Endothelial cell of umbilical vein (primary cell): ENCODE measurements around the gene ZNF428. TPM values are rescaled to one million over a fixed set of nuclear protein-coding genes. Genes with fewer than 3 reads are reported as not detected.

Experiments
- BruUV-seq: library from RNA; stranded (reverse); fragments of 400-500 nt; replicated peaks from 2 replicates; lab custom pipeline; 2021; lab: Mats Ljungman, UMichigan
- CTCF ChIA-PET: fragments of 300-600, 350-600 bp; sonication (Branson Sonifier 250); formaldehyde crosslinking; loops from one replicate; lab custom pipeline; 2021; ENCODE audit warnings: antibody characterized with exemption, inconsistent platforms; lab: Charles Lee
- POLR2A ChIA-PET: fragments of 300-600, 350-600 bp; sonication (Branson Sonifier 250); formaldehyde crosslinking; loops from one replicate; lab custom pipeline; 2021; ENCODE audit warnings: antibody characterized with exemption, inconsistent platforms; lab: Charles Lee
- DNase-seq: peaks from one replicate; pipeline ENCODE4 v3.0.0-alpha.2; 2011; ENCODE audit warnings: low read depth, low spot score
- FAIRE-seq: peaks from 2 replicates; lab custom pipeline; 2011; peaks lifted over from hg19 to GRCh38; lab: Jason Lieb, UNC
- H2AFZ ChIP-seq: 2 replicates; pipeline ENCODE4 v1.6.0; 2012; ENCODE audit warnings: low read depth, low read length, control low read depth, inconsistent platforms
- H3K27ac ChIP-seq: 2 replicates; pipeline ENCODE4 v1.5.1; 2011; ENCODE audit warnings: low read depth, mild to moderate bottlenecking, control low read depth, low read length, moderate library complexity; ENCODE audit not compliant: insufficient read depth
- H3K27me3 ChIP-seq, 2 experiments: 2 replicates each; pipeline versions ENCODE4 v1.6.0 to v1.6.1; 2011; ENCODE audit warnings: low read length in 2 of 2, mixed read lengths in 1 of 2; ENCODE audit not compliant: control insufficient read depth in 2 of 2, insufficient read depth in 2 of 2
- H3K36me3 ChIP-seq, 2 experiments: 2 replicates in 1 of 2; 3 replicates in 1 of 2; pipeline ENCODE4 v1.5.1; 2011; ENCODE audit warnings: low read length in 2 of 2, mild to moderate bottlenecking in 1 of 2, moderate library complexity in 1 of 2; ENCODE audit not compliant: control insufficient read depth in 2 of 2, insufficient read depth in 2 of 2; ENCODE audit errors: extremely low read depth in 1 of 2
- H3K4me1 ChIP-seq: 3 replicates; pipeline ENCODE4 v1.5.1; 2011; ENCODE audit warnings: mild to moderate bottlenecking, low read length; ENCODE audit not compliant: control insufficient read depth, insufficient read depth; ENCODE audit errors: extremely low read depth
- H3K4me2 ChIP-seq: 2 replicates; pipeline ENCODE4 v1.6.1; 2011; ENCODE audit warnings: low read length, control low read depth, mixed read lengths; ENCODE audit not compliant: insufficient read depth
- H3K4me3 ChIP-seq, 3 experiments: fragments of 200-600 bp in 1 of 3; sonication (generic), shearing (Covaris generic) in 1 of 3; replicated peaks in 1 of 3; 2 replicates each; pipeline ENCODE4 v1.5.1; 2011 to 2016; ENCODE audit warnings: control low read depth in 3 of 3, low read length in 3 of 3, mild to moderate bottlenecking in 2 of 3, inconsistent platforms in 1 of 3, low read depth in 1 of 3, moderate library complexity in 1 of 3; ENCODE audit not compliant: insufficient read depth in 1 of 3
- H3K79me2 ChIP-seq: 2 replicates; pipeline ENCODE4 v1.6.0; 2012; ENCODE audit warnings: low read length, inconsistent platforms; ENCODE audit not compliant: control insufficient read depth, insufficient read depth
- H3K9ac ChIP-seq: replicated peaks from 2 replicates; pipeline ENCODE3; 2011; ENCODE audit warnings: low read length, control low read depth; ENCODE audit not compliant: insufficient read depth; ENCODE audit errors: extremely low read depth
- H3K9me1 ChIP-seq: replicated peaks from 3 replicates; pipeline ENCODE4 v1.6.0; 2011; ENCODE audit warnings: mild to moderate bottlenecking, low read length; ENCODE audit not compliant: control insufficient read depth, insufficient read depth; ENCODE audit errors: extremely low read depth
- H3K9me3 ChIP-seq: replicated peaks from 2 replicates; pipeline ENCODE4 v1.5.1; 2012; ENCODE audit warnings: low read length, inconsistent platforms; ENCODE audit not compliant: control insufficient read depth, insufficient read depth
- H4K20me1 ChIP-seq: replicated peaks from 2 replicates; pipeline ENCODE3; 2011; ENCODE audit warnings: mild to moderate bottlenecking, low read length; ENCODE audit not compliant: control insufficient read depth, insufficient read depth; ENCODE audit errors: extremely low read depth
- dilution Hi-C: fragments of 300-500 bp; cut with MboI; formaldehyde crosslinking; loops from one replicate; pipeline ENCODE4 v1.15.0; 2019; ENCODE audit warnings: low sequenced_read_pairs; ENCODE audit not compliant: extremely low pct_ligation_motif_present
- intact Hi-C: fragments of 100-400 bp; cut with micrococcal nuclease; formaldehyde crosslinking; loops from one replicate; pipeline ENCODE4 v1.10.0; 2022
- polyA plus RNA-seq, 4 experiments: library from polyadenylated mRNA; depleted of rRNA in 3 of 4; stranded (reverse) in 3 of 4; unstranded in 1 of 4; fragments of >200 nt; gene quantifications; 2 replicates each; pipeline versions ENCODE4 v1.2.1 to v1.2.3, GENCODE V29; 2011 to 2012; ENCODE audit warnings: missing spikeins in 1 of 4
- total RNA-seq: library from RNA; stranded (reverse); gene quantifications from 2 replicates; pipeline ENCODE4 v1.2.3, GENCODE V29; 2021
- TF ChIP-seq, protein P1 (sequence below), 2 donors: IDR thresholded peaks; 1 replicate in 1 of 2; 2 replicates in 1 of 2; pipeline ENCODE4 v1.5.1; 2011; ENCODE audit warnings: low read length in 2 of 2, mild to moderate bottlenecking in 2 of 2, moderate library complexity in 2 of 2, control low read depth in 1 of 2, inconsistent platforms in 1 of 2, low read depth in 1 of 2; ENCODE audit not compliant: insufficient read depth in 1 of 2; ENCODE audit errors: extremely low read depth in 1 of 2
- TF ChIP-seq, protein P2 (sequence below): IDR thresholded peaks from 2 replicates; pipeline ENCODE4 v1.6.1; 2011; ENCODE audit not compliant: insufficient read depth, insufficient read length

The ZNF428 gene
- total and polyA plus RNA-seq, 2 donors (not counting 3 experiments of a cell fraction or from before 2014, with no cell fraction given): 29.2 to 56.2 TPM

DNA sequence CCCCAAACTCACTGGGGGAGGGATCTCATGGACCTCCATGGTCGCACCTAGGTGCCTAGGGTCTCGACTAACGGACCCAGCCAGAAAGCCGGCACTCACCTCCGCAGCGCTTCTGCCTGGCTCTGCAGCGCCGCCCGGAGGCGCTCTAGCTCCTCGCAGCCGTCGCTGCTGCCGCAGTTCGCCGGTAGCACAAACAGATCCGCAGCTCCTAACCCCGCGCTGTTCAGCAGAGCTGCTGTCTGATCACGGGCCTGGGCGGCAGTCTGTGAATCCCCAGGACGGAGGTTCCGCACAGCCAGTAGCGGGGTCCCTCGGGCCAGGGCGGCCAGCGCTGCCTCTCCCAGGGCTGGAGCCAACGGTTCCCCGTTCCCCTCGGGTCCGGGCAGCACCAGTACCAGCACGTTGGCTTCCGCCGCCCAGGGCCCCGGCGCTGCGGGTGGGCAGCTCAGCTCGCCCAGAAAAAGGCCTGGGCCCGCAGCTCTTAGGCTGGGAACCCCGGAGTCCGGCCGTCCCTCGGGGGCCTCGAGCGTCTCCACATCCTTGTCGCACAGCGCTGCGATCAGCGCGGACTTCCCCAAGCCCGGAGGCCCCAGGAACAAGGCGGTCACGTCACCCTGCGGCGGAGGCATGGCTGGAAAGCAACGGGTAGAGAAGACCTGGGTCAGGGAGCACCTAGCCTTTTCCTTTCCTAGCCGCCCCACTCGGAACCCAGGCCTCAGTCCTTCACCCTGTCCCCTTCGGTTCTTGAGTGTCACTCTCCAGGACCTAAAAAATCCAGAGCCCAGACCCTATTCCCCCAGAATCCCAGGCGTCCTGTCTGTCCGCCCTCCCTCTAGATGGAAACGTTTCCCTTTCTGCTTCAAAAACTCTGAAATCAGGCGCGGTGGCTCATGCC lies 24.5 kb downstream of the ZNF428 start:
- Histone ChIP-seq H3K27me3 (no peaks in the 10 kb centered on the region), H3K9me1 (no peaks in the 10 kb centered on the region), H2AFZ (peak overlapping the region; percentile 11), H3K4me1 (peaks cover 24% of the 10 kb centered on the region), H3K9me3 (no peaks in the 10 kb centered on the region), H4K20me1 (no peaks in the 10 kb centered on the region), H3K27ac (peak overlapping the region; percentile 71), H3K9ac (peak overlapping the region; percentile 94), H3K4me2 (peak overlapping the region; percentile 26), H3K79me2 (peaks cover 40% of the 10 kb centered on the region), H3K36me3 (peaks cover 12 to 29% of the 10 kb centered on the region in 2 experiments), H3K4me3 (peak overlapping the region; percentile 69 to 74 (median 72))
- intact Hi-C loops: loop anchor here (1.0 kb wide), 1 partner anchor 148 kb away; no protein-coding TSS in a partner anchor
- peak; percentile 72 for DNase-seq
- ChIA-PET POLR2A (interaction anchor here (0.7 to 1.1 kb wide), 2 partner anchors 59 to 136 kb away, joined by 4 to 6 read pairs; no protein-coding TSS in a partner anchor), CTCF (interaction anchor here (0.8 to 5.7 kb wide), 28 partner anchors 9 to 215 kb away, joined by 3 to 158 read pairs (median 5); partner anchors contain the start of genes PINLYP, XRCC1 and ZNF575)
- no TSS peak for BruUV-seq
- FAIRE-seq: no peak
- dilution Hi-C loops: no loop called here
- TF ChIP-seq, protein P1, sequence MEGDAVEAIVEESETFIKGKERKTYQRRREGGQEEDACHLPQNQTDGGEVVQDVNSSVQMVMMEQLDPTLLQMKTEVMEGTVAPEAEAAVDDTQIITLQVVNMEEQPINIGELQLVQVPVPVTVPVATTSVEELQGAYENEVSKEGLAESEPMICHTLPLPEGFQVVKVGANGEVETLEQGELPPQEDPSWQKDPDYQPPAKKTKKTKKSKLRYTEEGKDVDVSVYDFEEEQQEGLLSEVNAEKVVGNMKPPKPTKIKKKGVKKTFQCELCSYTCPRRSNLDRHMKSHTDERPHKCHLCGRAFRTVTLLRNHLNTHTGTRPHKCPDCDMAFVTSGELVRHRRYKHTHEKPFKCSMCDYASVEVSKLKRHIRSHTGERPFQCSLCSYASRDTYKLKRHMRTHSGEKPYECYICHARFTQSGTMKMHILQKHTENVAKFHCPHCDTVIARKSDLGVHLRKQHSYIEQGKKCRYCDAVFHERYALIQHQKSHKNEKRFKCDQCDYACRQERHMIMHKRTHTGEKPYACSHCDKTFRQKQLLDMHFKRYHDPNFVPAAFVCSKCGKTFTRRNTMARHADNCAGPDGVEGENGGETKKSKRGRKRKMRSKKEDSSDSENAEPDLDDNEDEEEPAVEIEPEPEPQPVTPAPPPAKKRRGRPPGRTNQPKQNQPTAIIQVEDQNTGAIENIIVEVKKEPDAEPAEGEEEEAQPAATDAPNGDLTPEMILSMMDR (IDR thresholded peaks at IDR 0.05; ENCODE audit: extremely low read depth in 1 of 2, insufficient read depth in 1 of 2, low read depth in 1 of 2, low read length in 2 of 2): peak; percentile 90 to 98
- TF ChIP-seq, protein P2, sequence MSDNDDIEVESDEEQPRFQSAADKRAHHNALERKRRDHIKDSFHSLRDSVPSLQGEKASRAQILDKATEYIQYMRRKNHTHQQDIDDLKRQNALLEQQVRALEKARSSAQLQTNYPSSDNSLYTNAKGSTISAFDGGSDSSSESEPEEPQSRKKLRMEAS: no peak
